HepG2 (cell line): ENCODE measurements around the gene PRMT5. TPM values are rescaled to one million over a fixed set of nuclear protein-coding genes. Genes with fewer than 3 reads are reported as not detected.
A peak's percentile ranks its signal among the peaks of the same experiment; 100 is the strongest.

Source experiments
- AGO2 ChIP-seq: fragments of 200-400 bp; formaldehyde crosslinking; optimal IDR thresholded peaks from 2 replicates; pipeline ENCODE3; 2017; ENCODE audit warnings: mild to moderate bottlenecking, low read depth, low read length, moderate library complexity
- ATAD3A ChIP-seq: sonication (generic); formaldehyde crosslinking; IDR thresholded peaks from 2 replicates; pipeline ENCODE4 v1.4.0; 2020; ENCODE audit warnings: missing genetic modification reagents
- HDAC2 ChIP-seq: sonication (generic); formaldehyde crosslinking; IDR thresholded peaks from 2 replicates; pipeline ENCODE4 v1.4.0; 2020; ENCODE audit warnings: missing genetic modification reagents
- KMT2A ChIP-seq: sonication (generic); formaldehyde crosslinking; IDR thresholded peaks from 2 replicates; pipeline ENCODE4 v1.4.0; 2020; ENCODE audit warnings: missing genetic modification reagents
- NFKB2 ChIP-seq: sonication (generic); formaldehyde crosslinking; IDR thresholded peaks from 2 replicates; pipeline ENCODE4 v1.4.0; 2020; ENCODE audit warnings: missing genetic modification reagents, borderline replicate concordance
- RERE ChIP-seq: IDR thresholded peaks from 2 replicates; pipeline ENCODE4 v1.6.1; 2016; ENCODE audit warnings: low read depth, missing genetic modification reagents, missing compliant biosample characterization
- SRSF9 ChIP-seq: fragments of 200-400 bp; formaldehyde crosslinking; IDR thresholded peaks from 2 replicates; pipeline ENCODE4 v1.6.1; 2018; ENCODE audit warnings: borderline replicate concordance, mild to moderate bottlenecking, low read depth, low read length; ENCODE audit not compliant: insufficient read depth, poor library complexity, severe bottlenecking
- TFAP4 ChIP-seq: sonication (generic); IDR thresholded peaks from 2 replicates; pipeline ENCODE4 v1.6.1; 2016; ENCODE audit warnings: low read depth, borderline replicate concordance
- ZBTB34 ChIP-seq: sonication (generic); formaldehyde crosslinking; IDR thresholded peaks from 2 replicates; pipeline ENCODE4 v1.8.0; 2022; ENCODE audit warnings: mild to moderate bottlenecking, missing genetic modification reagents
- ZSCAN30 ChIP-seq: sonication (generic); formaldehyde crosslinking; IDR thresholded peaks from 2 replicates; pipeline ENCODE4 v1.5.0; 2020; ENCODE audit warnings: mild to moderate bottlenecking, missing genetic modification reagents
- polyA plus RNA-seq, 8 experiments: library from polyadenylated mRNA; depleted of rRNA in 3 of 8; stranded (reverse) in 7 of 8; unstranded in 1 of 8; fragments of >200 nt; fragmentation: Illumina TruSeq in 4 of 8; extraction: Trizol in 4 of 8; gene quantifications; 2 replicates each; pipeline versions ENCODE4 v1.2.1 to v1.2.3, GENCODE V29; 2011 to 2016; ENCODE audit warnings: low read depth in 4 of 8, missing spikeins in 1 of 8, mixed read lengths in 1 of 8; ENCODE audit not compliant: insufficient read depth in 1 of 8
- total RNA-seq, 5 experiments: library from RNA; depleted of rRNA; stranded (reverse); fragments of >200 nt; fragmentation: Illumina TruSeq; extraction: Trizol; gene quantifications; 2 replicates each; pipeline ENCODE4 v1.2.3, GENCODE V29; 2016; ENCODE audit warnings: low read depth in 1 of 5
- TF ChIP-seq, protein P1 (sequence below): sonication (generic); formaldehyde crosslinking; IDR thresholded peaks from 2 replicates; pipeline ENCODE4 v1.4.0; 2020; ENCODE audit warnings: missing genetic modification reagents
- TF ChIP-seq, protein P2 (sequence below): sonication (generic); formaldehyde crosslinking; conservative IDR thresholded peaks from 2 replicates; pipeline ENCODE4 v1.4.0; 2020; ENCODE audit warnings: missing genetic modification reagents

Gene PRMT5
- total and polyA plus RNA-seq, 2 of the 13 experiments (the other 11 are each of a cell fraction or from before 2014, with no cell fraction given), result 210 to 354 TPM

GRCh38 chr14:22918804-22919600 lies 10.2 kb downstream of the PRMT5 start, which contains the start of gene RBM23 (continued):
- TF ChIP-seq TFAP4, result no peak
- TF ChIP-seq ZSCAN30, result no peak
- TF ChIP-seq, protein P1, sequence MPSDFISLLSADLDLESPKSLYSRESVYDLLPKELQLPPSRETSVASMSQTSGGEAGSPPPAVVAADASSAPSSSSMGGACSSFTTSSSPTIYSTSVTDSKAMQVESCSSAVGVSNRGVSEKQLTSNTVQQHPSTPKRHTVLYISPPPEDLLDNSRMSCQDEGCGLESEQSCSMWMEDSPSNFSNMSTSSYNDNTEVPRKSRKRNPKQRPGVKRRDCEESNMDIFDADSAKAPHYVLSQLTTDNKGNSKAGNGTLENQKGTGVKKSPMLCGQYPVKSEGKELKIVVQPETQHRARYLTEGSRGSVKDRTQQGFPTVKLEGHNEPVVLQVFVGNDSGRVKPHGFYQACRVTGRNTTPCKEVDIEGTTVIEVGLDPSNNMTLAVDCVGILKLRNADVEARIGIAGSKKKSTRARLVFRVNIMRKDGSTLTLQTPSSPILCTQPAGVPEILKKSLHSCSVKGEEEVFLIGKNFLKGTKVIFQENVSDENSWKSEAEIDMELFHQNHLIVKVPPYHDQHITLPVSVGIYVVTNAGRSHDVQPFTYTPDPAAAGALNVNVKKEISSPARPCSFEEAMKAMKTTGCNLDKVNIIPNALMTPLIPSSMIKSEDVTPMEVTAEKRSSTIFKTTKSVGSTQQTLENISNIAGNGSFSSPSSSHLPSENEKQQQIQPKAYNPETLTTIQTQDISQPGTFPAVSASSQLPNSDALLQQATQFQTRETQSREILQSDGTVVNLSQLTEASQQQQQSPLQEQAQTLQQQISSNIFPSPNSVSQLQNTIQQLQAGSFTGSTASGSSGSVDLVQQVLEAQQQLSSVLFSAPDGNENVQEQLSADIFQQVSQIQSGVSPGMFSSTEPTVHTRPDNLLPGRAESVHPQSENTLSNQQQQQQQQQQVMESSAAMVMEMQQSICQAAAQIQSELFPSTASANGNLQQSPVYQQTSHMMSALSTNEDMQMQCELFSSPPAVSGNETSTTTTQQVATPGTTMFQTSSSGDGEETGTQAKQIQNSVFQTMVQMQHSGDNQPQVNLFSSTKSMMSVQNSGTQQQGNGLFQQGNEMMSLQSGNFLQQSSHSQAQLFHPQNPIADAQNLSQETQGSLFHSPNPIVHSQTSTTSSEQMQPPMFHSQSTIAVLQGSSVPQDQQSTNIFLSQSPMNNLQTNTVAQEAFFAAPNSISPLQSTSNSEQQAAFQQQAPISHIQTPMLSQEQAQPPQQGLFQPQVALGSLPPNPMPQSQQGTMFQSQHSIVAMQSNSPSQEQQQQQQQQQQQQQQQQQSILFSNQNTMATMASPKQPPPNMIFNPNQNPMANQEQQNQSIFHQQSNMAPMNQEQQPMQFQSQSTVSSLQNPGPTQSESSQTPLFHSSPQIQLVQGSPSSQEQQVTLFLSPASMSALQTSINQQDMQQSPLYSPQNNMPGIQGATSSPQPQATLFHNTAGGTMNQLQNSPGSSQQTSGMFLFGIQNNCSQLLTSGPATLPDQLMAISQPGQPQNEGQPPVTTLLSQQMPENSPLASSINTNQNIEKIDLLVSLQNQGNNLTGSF, result no peak
- TF ChIP-seq AGO2, result peak; percentile 81
- TF ChIP-seq SRSF9, result no peak
- TF ChIP-seq ATAD3A (CRISPR knock-in tag), result 0 out of 2 replicates have a peak, but pooled peaks have one; percentile 9
- TF ChIP-seq ZBTB34 (CRISPR knock-in tag), result no peak
- 0 out of 2 replicates have a peak, but pooled peaks have one; percentile 9 for TF ChIP-seq NFKB2 (CRISPR knock-in tag)
- TF ChIP-seq, protein P2, sequence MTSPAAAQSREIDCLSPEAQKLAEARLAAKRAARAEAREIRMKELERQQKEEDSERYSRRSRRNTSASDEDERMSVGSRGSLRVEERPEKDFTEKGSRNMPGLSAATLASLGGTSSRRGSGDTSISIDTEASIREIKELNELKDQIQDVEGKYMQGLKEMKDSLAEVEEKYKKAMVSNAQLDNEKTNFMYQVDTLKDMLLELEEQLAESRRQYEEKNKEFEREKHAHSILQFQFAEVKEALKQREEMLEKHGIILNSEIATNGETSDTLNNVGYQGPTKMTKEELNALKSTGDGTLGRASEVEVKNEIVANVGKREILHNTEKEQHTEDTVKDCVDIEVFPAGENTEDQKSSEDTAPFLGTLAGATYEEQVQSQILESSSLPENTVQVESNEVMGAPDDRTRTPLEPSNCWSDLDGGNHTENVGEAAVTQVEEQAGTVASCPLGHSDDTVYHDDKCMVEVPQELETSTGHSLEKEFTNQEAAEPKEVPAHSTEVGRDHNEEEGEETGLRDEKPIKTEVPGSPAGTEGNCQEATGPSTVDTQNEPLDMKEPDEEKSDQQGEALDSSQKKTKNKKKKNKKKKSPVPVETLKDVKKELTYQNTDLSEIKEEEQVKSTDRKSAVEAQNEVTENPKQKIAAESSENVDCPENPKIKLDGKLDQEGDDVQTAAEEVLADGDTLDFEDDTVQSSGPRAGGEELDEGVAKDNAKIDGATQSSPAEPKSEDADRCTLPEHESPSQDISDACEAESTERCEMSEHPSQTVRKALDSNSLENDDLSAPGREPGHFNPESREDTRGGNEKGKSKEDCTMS (CRISPR knock-in tag), result no peak
- no peak for TF ChIP-seq KMT2A (CRISPR knock-in tag)
- no peak for TF ChIP-seq HDAC2
- no peak for TF ChIP-seq RERE
